ENCODE data around the gene RSRC1. TPM values are rescaled to one million over a fixed set of nuclear protein-coding genes. Genes with fewer than 3 reads are reported as not detected.

Gene RSRC1
- total RNA-seq, 1 experiment from 2014 or later, result 49.4 TPM

DNA sequence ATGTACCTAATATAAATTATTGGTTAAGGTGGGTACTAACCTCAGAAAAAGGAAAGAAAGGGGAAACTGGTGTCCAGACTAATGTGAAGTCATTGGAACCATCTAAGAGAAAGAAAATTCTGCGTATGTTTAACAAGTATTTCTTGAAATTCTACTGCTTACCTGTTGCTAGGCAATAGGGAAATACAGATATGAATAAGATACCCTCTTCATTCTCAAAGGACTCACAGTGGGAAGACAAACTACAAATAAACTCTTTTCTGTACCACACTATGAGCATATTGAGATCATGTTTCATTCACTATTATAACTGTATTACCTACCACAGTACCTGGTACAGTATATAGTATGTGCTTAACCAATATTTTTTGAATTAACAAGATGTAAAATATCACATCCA lies 320.6 kb downstream of the RSRC1 start:
- CTCF ChIA-PET, result no interaction called here
- ATAC-seq, result no peak
- intact Hi-C loops (cut with micrococcal nuclease; ENCODE audit: unreplicated experiment), result loop anchor here (5.0 to 10.0 kb wide), 2 partner anchors 104 to 333 kb away; no protein-coding TSS in a partner anchor
- Histone ChIP-seq H3K27me3 (ENCODE audit: control insufficient read depth, insufficient read depth, low read length) (no peaks in the 10 kb centered on the region), H3K4me3 (ENCODE audit: low read depth in 2 of 2, low read length in 2 of 2) (no peak overlapping the region), H3K36me3 (ENCODE audit: control insufficient read depth, insufficient read depth, low read length) (no peaks in the 10 kb centered on the region), H3K4me1 (ENCODE audit: control insufficient read depth, insufficient read depth, low read length) (no peaks in the 10 kb centered on the region), H3K9me3 (ENCODE audit: control insufficient read depth, insufficient read depth, low read depth, low read length) (no peaks in the 10 kb centered on the region), H3K27ac (ENCODE audit: low read length) (no peak overlapping the region)
- POLR2A ChIA-PET, result no interaction called here
- no TSS peak for BruUV-seq (replicated peaks)
- DNase-seq (ENCODE audit: low read depth, low spot score), result no peak
- TF ChIP-seq, protein P1, sequence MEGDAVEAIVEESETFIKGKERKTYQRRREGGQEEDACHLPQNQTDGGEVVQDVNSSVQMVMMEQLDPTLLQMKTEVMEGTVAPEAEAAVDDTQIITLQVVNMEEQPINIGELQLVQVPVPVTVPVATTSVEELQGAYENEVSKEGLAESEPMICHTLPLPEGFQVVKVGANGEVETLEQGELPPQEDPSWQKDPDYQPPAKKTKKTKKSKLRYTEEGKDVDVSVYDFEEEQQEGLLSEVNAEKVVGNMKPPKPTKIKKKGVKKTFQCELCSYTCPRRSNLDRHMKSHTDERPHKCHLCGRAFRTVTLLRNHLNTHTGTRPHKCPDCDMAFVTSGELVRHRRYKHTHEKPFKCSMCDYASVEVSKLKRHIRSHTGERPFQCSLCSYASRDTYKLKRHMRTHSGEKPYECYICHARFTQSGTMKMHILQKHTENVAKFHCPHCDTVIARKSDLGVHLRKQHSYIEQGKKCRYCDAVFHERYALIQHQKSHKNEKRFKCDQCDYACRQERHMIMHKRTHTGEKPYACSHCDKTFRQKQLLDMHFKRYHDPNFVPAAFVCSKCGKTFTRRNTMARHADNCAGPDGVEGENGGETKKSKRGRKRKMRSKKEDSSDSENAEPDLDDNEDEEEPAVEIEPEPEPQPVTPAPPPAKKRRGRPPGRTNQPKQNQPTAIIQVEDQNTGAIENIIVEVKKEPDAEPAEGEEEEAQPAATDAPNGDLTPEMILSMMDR (IDR thresholded peaks at IDR 0.05), result no peak
- no peak for TF ChIP-seq POLR2AphosphoS5 (IDR thresholded peaks at IDR 0.05; ENCODE audit: low read depth, low read length)
- TF ChIP-seq SIN3A (IDR thresholded peaks at IDR 0.05; ENCODE audit: borderline replicate concordance, insufficient read depth, low read depth, low read length), result no peak
- no peak for TF ChIP-seq TCF7L2 (IDR thresholded peaks at IDR 0.05; ENCODE audit: low read depth, low read length)
- TF ChIP-seq, protein P2, sequence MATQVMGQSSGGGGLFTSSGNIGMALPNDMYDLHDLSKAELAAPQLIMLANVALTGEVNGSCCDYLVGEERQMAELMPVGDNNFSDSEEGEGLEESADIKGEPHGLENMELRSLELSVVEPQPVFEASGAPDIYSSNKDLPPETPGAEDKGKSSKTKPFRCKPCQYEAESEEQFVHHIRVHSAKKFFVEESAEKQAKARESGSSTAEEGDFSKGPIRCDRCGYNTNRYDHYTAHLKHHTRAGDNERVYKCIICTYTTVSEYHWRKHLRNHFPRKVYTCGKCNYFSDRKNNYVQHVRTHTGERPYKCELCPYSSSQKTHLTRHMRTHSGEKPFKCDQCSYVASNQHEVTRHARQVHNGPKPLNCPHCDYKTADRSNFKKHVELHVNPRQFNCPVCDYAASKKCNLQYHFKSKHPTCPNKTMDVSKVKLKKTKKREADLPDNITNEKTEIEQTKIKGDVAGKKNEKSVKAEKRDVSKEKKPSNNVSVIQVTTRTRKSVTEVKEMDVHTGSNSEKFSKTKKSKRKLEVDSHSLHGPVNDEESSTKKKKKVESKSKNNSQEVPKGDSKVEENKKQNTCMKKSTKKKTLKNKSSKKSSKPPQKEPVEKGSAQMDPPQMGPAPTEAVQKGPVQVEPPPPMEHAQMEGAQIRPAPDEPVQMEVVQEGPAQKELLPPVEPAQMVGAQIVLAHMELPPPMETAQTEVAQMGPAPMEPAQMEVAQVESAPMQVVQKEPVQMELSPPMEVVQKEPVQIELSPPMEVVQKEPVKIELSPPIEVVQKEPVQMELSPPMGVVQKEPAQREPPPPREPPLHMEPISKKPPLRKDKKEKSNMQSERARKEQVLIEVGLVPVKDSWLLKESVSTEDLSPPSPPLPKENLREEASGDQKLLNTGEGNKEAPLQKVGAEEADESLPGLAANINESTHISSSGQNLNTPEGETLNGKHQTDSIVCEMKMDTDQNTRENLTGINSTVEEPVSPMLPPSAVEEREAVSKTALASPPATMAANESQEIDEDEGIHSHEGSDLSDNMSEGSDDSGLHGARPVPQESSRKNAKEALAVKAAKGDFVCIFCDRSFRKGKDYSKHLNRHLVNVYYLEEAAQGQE (IDR thresholded peaks at IDR 0.05; ENCODE audit: insufficient read depth in 1 of 2, low read depth in 2 of 2, low read length in 1 of 2), result no peak
- in situ Hi-C loops (cut with HindIII; ENCODE audit: low pct_unique_long_range_greater_than_20kb, low sequenced_read_pairs), result no loop called here

DNA sequence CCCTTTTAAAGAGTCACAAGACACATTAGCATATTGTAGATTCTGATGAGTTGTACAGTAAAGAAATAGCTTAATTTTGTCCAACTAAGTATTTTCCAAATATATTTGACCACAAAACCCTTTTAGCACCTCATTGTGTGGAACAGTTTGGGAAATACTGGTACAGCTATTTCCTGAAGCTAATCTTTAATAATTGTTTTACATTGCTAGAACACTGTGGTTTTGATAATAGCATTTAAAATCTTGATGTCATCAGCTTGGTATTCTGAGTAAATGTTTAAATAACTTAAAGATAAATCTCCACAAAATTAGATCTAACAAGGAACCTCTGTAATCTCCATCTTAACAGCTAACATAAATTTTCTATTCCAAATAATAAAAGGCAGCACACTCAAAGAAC lies 321.1 kb downstream of the RSRC1 start:
- DNase-seq (ENCODE audit: low read depth, low spot score), result no peak
- no peaks in the 10 kb centered on the region for H3K36me3 ChIP-seq (ENCODE audit: control insufficient read depth, insufficient read depth, low read length)
- TF ChIP-seq SIN3A (IDR thresholded peaks at IDR 0.05; ENCODE audit: borderline replicate concordance, insufficient read depth, low read depth, low read length), result no peak
- TF ChIP-seq TCF7L2 (IDR thresholded peaks at IDR 0.05; ENCODE audit: low read depth, low read length), result no peak
- TF ChIP-seq POLR2AphosphoS5 (IDR thresholded peaks at IDR 0.05; ENCODE audit: low read depth, low read length), result no peak
- TF ChIP-seq, protein P1 (IDR thresholded peaks at IDR 0.05), result no peak
- TF ChIP-seq, protein P2 (IDR thresholded peaks at IDR 0.05; ENCODE audit: insufficient read depth in 1 of 2, low read depth in 2 of 2, low read length in 1 of 2), result no peak
- no peak overlapping the region for H3K27ac ChIP-seq (ENCODE audit: low read length)
- H3K4me1 ChIP-seq (ENCODE audit: control insufficient read depth, insufficient read depth, low read length), result no peaks in the 10 kb centered on the region
- H3K9me3 ChIP-seq (ENCODE audit: control insufficient read depth, insufficient read depth, low read depth, low read length), result no peaks in the 10 kb centered on the region
- no peak for ATAC-seq
- no TSS peak for BruUV-seq (replicated peaks)
- ChIA-PET POLR2A (no interaction called here), CTCF (no interaction called here)
- in situ Hi-C loops (cut with HindIII; ENCODE audit: low pct_unique_long_range_greater_than_20kb, low sequenced_read_pairs) (no loop called here), intact Hi-C loops (cut with micrococcal nuclease; ENCODE audit: unreplicated experiment) (loop anchor here (5.0 to 10.0 kb wide), 2 partner anchors 104 to 334 kb away; no protein-coding TSS in a partner anchor)
- no peak overlapping the region for H3K4me3 ChIP-seq (ENCODE audit: low read depth in 2 of 2, low read length in 2 of 2)
- H3K27me3 ChIP-seq (ENCODE audit: control insufficient read depth, insufficient read depth, low read length), result no peaks in the 10 kb centered on the region
